ES-I3 (cell line): Measurements from ENCODE around the gene SLC23A1.
A peak's percentile ranks its signal among the peaks of the same experiment; 100 is the strongest.
"Not testable (repeated sequence)": the region's sequence is repeated elsewhere in the genome, so short reads cannot be mapped to it uniquely, and the experiment has no call there.

ENCODE experiments used
- H3K36me3 ChIP-seq: 2 replicates; pipeline ENCODE4 v1.6.1; 2013; ENCODE audit warnings: mild to moderate bottlenecking, low read length, control low read depth, moderate library complexity; ENCODE audit not compliant: insufficient read depth
- H3K4me1 ChIP-seq: 2 replicates; pipeline ENCODE4 v1.6.1; 2013; ENCODE audit warnings: mild to moderate bottlenecking, control low read depth, low read length; ENCODE audit not compliant: insufficient read depth
- H3K9ac ChIP-seq: 2 replicates; pipeline ENCODE4 v1.6.1; 2013; ENCODE audit warnings: low read depth, mild to moderate bottlenecking, low read length, moderate library complexity
- H3K9me3 ChIP-seq: 2 replicates; pipeline ENCODE4 v1.6.1; 2013; ENCODE audit warnings: mild to moderate bottlenecking, low read length, moderate library complexity; ENCODE audit not compliant: control insufficient read depth, insufficient read depth

SLC23A1 gene

GRCh38 chr5:139378101-139378825 is 4.8 kb downstream of the SLC23A1 start:
- H3K9ac ChIP-seq = peak overlapping the region; percentile 37; the same call in 1 of the 2 replicates
- no peaks in the 10 kb centered on the region; the same call in 1 of the 2 replicates for H3K4me1 ChIP-seq
- H3K36me3 ChIP-seq = no peaks in the 10 kb centered on the region
- no peaks in the 10 kb centered on the region; the same call in 1 of the 2 replicates for H3K9me3 ChIP-seq

GRCh38 chr5:139377226-139377625 is 5.9 kb downstream of the SLC23A1 start:
- H3K36me3 ChIP-seq = no peaks in the 10 kb centered on the region
- no peaks in the 10 kb centered on the region; the same call in 1 of the 2 replicates for H3K9me3 ChIP-seq
- no peaks in the 10 kb centered on the region; the same call in 1 of the 2 replicates for H3K4me1 ChIP-seq
- no peak overlapping the region for H3K9ac ChIP-seq

GRCh38 chr5:139376364-139376763 is 6.7 kb downstream of the SLC23A1 start:
- Histone ChIP-seq H3K9ac (no peak overlapping the region), H3K9me3 (no peaks in the 10 kb centered on the region; the same call in 1 of the 2 replicates), H3K36me3 (peaks cover 5% of the 10 kb centered on the region), H3K4me1 (no peaks in the 10 kb centered on the region; the same call in 1 of the 2 replicates)

- peaks cover 9% of the 10 kb centered on the region for H3K36me3 ChIP-seq
- H3K9me3 ChIP-seq = no peaks in the 10 kb centered on the region
- no peak overlapping the region for H3K9ac ChIP-seq
- no peaks in the 10 kb centered on the region; the same call in 1 of the 2 replicates for H3K4me1 ChIP-seq
Measured at GRCh38 chr5:139374909-139375308, 8.2 kb downstream of the SLC23A1 start.

- Histone ChIP-seq H3K4me1 (no peaks in the 10 kb centered on the region), H3K9ac (no peak overlapping the region), H3K9me3 (no peaks in the 10 kb centered on the region), H3K36me3 (peaks cover 17% of the 10 kb centered on the region)
Measured at GRCh38 chr5:139371482-139372435, 11.3 kb downstream of the SLC23A1 start.

- H3K9me3 ChIP-seq = no peaks in the 10 kb centered on the region
- H3K4me1 ChIP-seq = no peaks in the 10 kb centered on the region
- peaks cover 33% of the 10 kb centered on the region for H3K36me3 ChIP-seq
- H3K9ac ChIP-seq = no peak overlapping the region
Measured at GRCh38 chr5:139369181-139369580, 13.9 kb downstream of the SLC23A1 start.

- no peaks in the 10 kb centered on the region for H3K9me3 ChIP-seq
- H3K9ac ChIP-seq = no peak overlapping the region
- H3K4me1 ChIP-seq = no peaks in the 10 kb centered on the region
- peaks cover 39% of the 10 kb centered on the region for H3K36me3 ChIP-seq
Measured at GRCh38 chr5:139368613-139369012, 14.5 kb downstream of the SLC23A1 start.

GRCh38 chr5:139364466-139364865 is 18.6 kb downstream of the SLC23A1 start:
- H3K9me3 ChIP-seq = no peaks in the 10 kb centered on the region
- peaks cover 33% of the 10 kb centered on the region for H3K36me3 ChIP-seq
- H3K9ac ChIP-seq = no peak overlapping the region
- H3K4me1 ChIP-seq = no peaks in the 10 kb centered on the region

- Histone ChIP-seq H3K4me1 (no peaks in the 10 kb centered on the region), H3K36me3 (peaks cover 31% of the 10 kb centered on the region), H3K9ac (no peak overlapping the region), H3K9me3 (no peaks in the 10 kb centered on the region)
Measured at GRCh38 chr5:139363937-139364336, 19.2 kb downstream of the SLC23A1 start.

- H3K9me3 ChIP-seq = no peaks in the 10 kb centered on the region
- no peaks in the 10 kb centered on the region for H3K4me1 ChIP-seq
- no peak overlapping the region for H3K9ac ChIP-seq
- H3K36me3 ChIP-seq = peaks cover 27% of the 10 kb centered on the region
Measured at GRCh38 chr5:139361835-139362429, 21.2 kb downstream of the SLC23A1 start.

- Histone ChIP-seq H3K4me1 (no peaks in the 10 kb centered on the region), H3K36me3 (peaks cover 17% of the 10 kb centered on the region), H3K9me3 (no peaks in the 10 kb centered on the region), H3K9ac (no peak overlapping the region)
Measured at GRCh38 chr5:139360384-139360783, 22.7 kb downstream of the SLC23A1 start.

GRCh38 chr5:139358064-139358463 is 25.0 kb downstream of the SLC23A1 start:
- H3K9me3 ChIP-seq = no peaks in the 10 kb centered on the region
- H3K9ac ChIP-seq = no peak overlapping the region
- no peaks in the 10 kb centered on the region; the same call in 1 of the 2 replicates for H3K36me3 ChIP-seq
- no peaks in the 10 kb centered on the region for H3K4me1 ChIP-seq

- not testable (repeated sequence) for H3K36me3 ChIP-seq
Measured at GRCh38 chr5:139355900-139356299, 27.2 kb downstream of the SLC23A1 start.

GRCh38 chr5:139354186-139354585 is 28.9 kb downstream of the SLC23A1 start:
- Histone ChIP-seq H3K9ac (no peak overlapping the region), H3K36me3 (no peaks in the 10 kb centered on the region), H3K4me1 (no peaks in the 10 kb centered on the region), H3K9me3 (no peaks in the 10 kb centered on the region)

More at GRCh38 chr5:139355900-139356299, 27.2 kb downstream of the SLC23A1 start:
- not testable (repeated sequence) for H3K9me3 ChIP-seq, H3K4me1 ChIP-seq, H3K9ac ChIP-seq
